Activated T-helper 17 cell treated with anti-CD3 and anti-CD28 coated beads, Interleukin-2, amount 50 U/mL, for 72 hours (primary cell): ENCODE results near the gene FCRL4. TPM values are rescaled to one million over a fixed set of nuclear protein-coding genes. Genes with fewer than 3 reads are reported as not detected.

ENCODE experiments used
- ATAC-seq: fragments of 150-1000 bp; cut with Tn5 transposase; replicated peaks from 2 replicates; pipeline ENCODE4 v1.10.0; 2021; ENCODE audit warnings: mild to moderate bottlenecking, moderate library complexity
- H3K27ac Mint-ChIP-seq: one replicate; pipeline ENCODE4 v1.8.0; 2022; ENCODE audit warnings: mixed read lengths
- H3K27me3 Mint-ChIP-seq: one replicate; pipeline ENCODE4 v1.8.0; 2022; ENCODE audit warnings: mixed read lengths
- H3K36me3 Mint-ChIP-seq: one replicate; pipeline ENCODE4 v1.8.0; 2022; ENCODE audit warnings: low read depth, mild to moderate bottlenecking, mixed read lengths
- H3K4me1 Mint-ChIP-seq: one replicate; pipeline ENCODE4 v1.8.0; 2022; ENCODE audit warnings: mixed read lengths
- H3K4me3 Mint-ChIP-seq: one replicate; pipeline ENCODE4 v1.8.0; 2022; ENCODE audit warnings: mild to moderate bottlenecking, mixed read lengths
- H3K9me3 Mint-ChIP-seq: one replicate; pipeline ENCODE4 v1.8.0; 2022; ENCODE audit warnings: mixed read lengths
- total RNA-seq, 2 donors: library from RNA; stranded (reverse); gene quantifications; one replicate each; pipeline ENCODE4 v1.2.3, GENCODE V29; 2022

Gene FCRL4
- total RNA-seq, 2 donors from 2014 or later: not detected

DNA sequence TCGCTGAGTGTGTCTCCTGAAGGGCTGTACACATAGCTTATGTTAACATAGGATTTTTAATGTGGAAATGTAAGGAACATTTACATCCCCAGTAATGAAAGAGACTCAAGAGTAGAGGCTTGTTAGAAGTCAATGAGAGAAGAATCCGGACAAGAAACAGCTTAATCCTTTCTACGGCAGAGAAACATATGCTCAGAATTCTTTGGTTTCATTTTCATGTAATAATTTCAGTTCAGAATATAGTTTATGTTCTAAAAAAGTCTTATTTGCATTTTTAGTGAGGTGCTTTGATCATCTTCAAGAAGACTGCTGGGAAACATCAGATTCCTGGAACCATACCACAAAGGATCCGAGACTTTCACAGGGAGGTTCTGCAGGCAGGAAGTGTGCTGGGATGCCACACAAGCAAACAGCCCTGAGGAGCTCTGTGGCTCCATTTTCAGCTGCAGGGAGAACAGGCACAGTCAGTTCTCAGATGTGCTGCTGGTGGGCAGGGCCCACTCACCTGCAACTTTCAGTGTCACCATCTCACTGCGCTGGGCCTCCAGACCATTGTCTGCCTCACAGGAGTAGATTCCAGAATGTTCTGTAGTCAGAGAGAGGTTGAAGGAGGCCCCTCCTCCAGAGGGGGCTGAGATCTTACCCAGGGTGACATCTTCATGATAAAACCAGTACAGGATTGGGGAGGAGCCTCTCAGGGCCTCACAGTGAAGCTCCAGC is 74.0 kb downstream of the FCRL4 start:
- no peaks in the 10 kb centered on the region for H3K4me1 Mint-ChIP-seq
- peak; percentile 69 for ATAC-seq
- no peaks in the 10 kb centered on the region for H3K9me3 Mint-ChIP-seq
- no peaks in the 10 kb centered on the region for H3K36me3 Mint-ChIP-seq
- H3K4me3 Mint-ChIP-seq: peak overlapping the region; percentile 17
- H3K27me3 Mint-ChIP-seq: peaks cover 12% of the 10 kb centered on the region
- peak overlapping the region; percentile 22 for H3K27ac Mint-ChIP-seq

Other genes starting within 250 kb of the FCRL4 start
- not detected for gene FCRL5, start 45.6 kb downstream of the FCRL4 start, total RNA-seq
- 1 to 10 TPM in 1 of 2 donors, under 1 TPM in 1; 0.41 to 1.1 TPM for gene FCRL3, start 102.7 kb upstream of the FCRL4 start, total RNA-seq
- not detected for gene FCRL2, start 179.0 kb upstream of the FCRL4 start, total RNA-seq
- gene FCRL1, start 222.0 kb upstream of the FCRL4 start, total RNA-seq: not detected
- not detected for gene CD5L, start 243.7 kb upstream of the FCRL4 start, total RNA-seq